Upper lobe of left lung (tissue), 4 donors: ENCODE measurements around the gene ASTN2.

Source experiments
- CTCF ChIP-seq, 6 experiments: fragments of 450-650 bp in 4 of 6; fragments of 200-600 bp in 2 of 6; sonication (generic) in 2 of 6; IDR thresholded peaks; one replicate each; pipeline ENCODE4 v1.5.1; 2016 to 2019; ENCODE audit warnings: antibody characterized with exemption in 6 of 6
- POLR2A ChIP-seq, 4 donors: fragments of 450-650 bp; IDR thresholded peaks; one replicate each; pipeline ENCODE4 v1.5.1; 2016 to 2017; ENCODE audit warnings: antibody characterized with exemption in 4 of 4, mild to moderate bottlenecking in 2 of 4
- POLR2AphosphoS5 ChIP-seq, 2 donors: sonication (generic); formaldehyde crosslinking; IDR thresholded peaks; one replicate each; pipeline ENCODE4 v1.5.1; 2017; ENCODE audit warnings: antibody characterized with exemption in 2 of 2

DNA sequence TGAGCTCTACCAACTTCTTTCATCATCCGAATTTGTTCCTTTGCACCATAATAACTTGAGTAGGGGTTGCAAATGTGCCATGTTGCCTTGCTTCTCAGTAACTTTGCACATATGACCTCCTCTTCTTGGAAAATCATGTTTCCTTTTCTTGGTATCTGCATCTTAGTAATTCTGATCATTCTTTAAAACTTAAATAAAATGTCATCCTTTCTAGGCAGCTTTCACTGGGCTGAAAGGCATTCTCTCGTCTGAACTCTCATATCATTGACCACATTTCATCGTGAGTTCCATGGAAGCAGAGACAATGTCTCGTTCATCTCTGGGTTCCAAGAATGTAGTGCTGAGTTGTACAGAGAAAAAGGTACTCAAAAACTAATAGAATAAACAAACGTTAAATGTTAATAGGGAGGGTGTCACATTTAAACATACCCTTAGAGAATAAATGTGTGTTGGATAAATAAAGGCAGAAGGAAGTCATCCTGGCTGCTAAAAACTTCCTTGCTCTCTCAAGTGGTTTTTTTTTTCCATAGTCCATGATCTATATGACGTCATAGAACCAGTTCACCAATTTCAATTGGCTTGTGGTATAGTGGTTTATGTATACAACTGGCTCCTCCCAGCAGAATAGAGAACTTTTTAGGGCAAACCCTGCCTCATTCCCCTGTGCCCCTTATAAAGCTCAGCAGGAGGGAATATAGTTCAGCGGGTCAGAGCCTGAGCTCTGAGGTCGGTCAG lies 945.9 kb downstream of the ASTN2 start:
- TF ChIP-seq POLR2A (IDR thresholded peaks at IDR 0.05) = no peak
- no peak for TF ChIP-seq CTCF (IDR thresholded peaks at IDR 0.05)
- no peak for TF ChIP-seq POLR2AphosphoS5 (IDR thresholded peaks at IDR 0.05)
